Measurements from ENCODE around the gene MTM1.

Gene MTM1

DNA sequence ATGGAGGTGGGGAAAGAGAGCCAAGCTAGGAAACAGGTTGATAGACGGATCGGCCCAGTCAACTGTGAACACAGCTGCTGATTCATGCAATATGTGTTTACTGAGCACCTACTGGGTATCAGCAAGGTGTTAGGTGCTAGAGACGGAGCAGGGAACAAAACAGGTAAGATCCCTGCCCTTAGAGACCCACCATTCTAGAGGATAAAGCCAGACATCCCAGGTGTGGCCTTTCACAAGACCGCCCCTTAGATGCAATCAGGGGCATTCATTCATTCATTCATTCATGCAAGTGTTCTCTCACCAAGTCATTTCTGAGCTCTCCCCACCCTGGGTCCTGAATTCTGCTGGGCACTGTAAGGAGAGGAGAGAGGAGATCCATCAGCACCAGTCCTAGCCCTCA lies 20.2 kb upstream of the MTM1 start:
- H2AFZ ChIP-seq (ENCODE audit: low read length) = no peak overlapping the region
- no peaks in the 10 kb centered on the region for H3K36me3 ChIP-seq (ENCODE audit: insufficient read depth, low read length)
- H3F3A ChIP-seq (ENCODE audit: low read depth) = no peaks in the 10 kb centered on the region
- H3K4me3 ChIP-seq (ENCODE audit: low read length, poor library complexity, severe bottlenecking) = no peak overlapping the region
- TF ChIP-seq CTCF (conservative IDR thresholded peaks at IDR 0.05; ENCODE audit: low read length) (no peak), EZH2phosphoT487 (IDR thresholded peaks at IDR 0.05; ENCODE audit: borderline replicate concordance) (no peak)
- no peak overlapping the region for H3K9ac ChIP-seq (ENCODE audit: low read depth, low read length, poor library complexity, severe bottlenecking)
- H3K4me1 ChIP-seq (ENCODE audit: insufficient read depth, low read length, poor library complexity, severe bottlenecking) = peaks cover 19% of the 10 kb centered on the region
- no peaks in the 10 kb centered on the region for H3K79me2 ChIP-seq (ENCODE audit: insufficient read depth, low read length)
- no peaks in the 10 kb centered on the region for H3K9me3 ChIP-seq (ENCODE audit: insufficient read depth, low read depth, low read length)
- H3K9me2 ChIP-seq (replicated peaks; ENCODE audit: low read depth, low read length) = no peaks in the 10 kb centered on the region
- no peaks in the 10 kb centered on the region for H4K20me1 ChIP-seq (ENCODE audit: insufficient read depth, low read length, poor library complexity, severe bottlenecking)
- H3K27me3 ChIP-seq (ENCODE audit: insufficient read depth, low read length, poor library complexity, severe bottlenecking) = no peaks in the 10 kb centered on the region
- no peak overlapping the region for H3K4me2 ChIP-seq (ENCODE audit: low read depth, low read length, poor library complexity, severe bottlenecking)

GRCh38 chrX:150548684-150549083 lies 19.7 kb upstream of the MTM1 start:
- TF ChIP-seq EZH2phosphoT487 (IDR thresholded peaks at IDR 0.05; ENCODE audit: borderline replicate concordance) = no peak
- TF ChIP-seq CTCF (conservative IDR thresholded peaks at IDR 0.05; ENCODE audit: low read length) = no peak
- Histone ChIP-seq H3K9ac (ENCODE audit: low read depth, low read length, poor library complexity, severe bottlenecking) (no peak overlapping the region), H3K27me3 (ENCODE audit: insufficient read depth, low read length, poor library complexity, severe bottlenecking) (no peaks in the 10 kb centered on the region), H3F3A (ENCODE audit: low read depth) (no peaks in the 10 kb centered on the region), H3K9me2 (replicated peaks; ENCODE audit: low read depth, low read length) (no peaks in the 10 kb centered on the region), H3K4me2 (ENCODE audit: low read depth, low read length, poor library complexity, severe bottlenecking) (no peak overlapping the region), H4K20me1 (ENCODE audit: insufficient read depth, low read length, poor library complexity, severe bottlenecking) (no peaks in the 10 kb centered on the region), H3K4me3 (ENCODE audit: low read length, poor library complexity, severe bottlenecking) (no peak overlapping the region), H2AFZ (ENCODE audit: low read length) (no peak overlapping the region), H3K4me1 (ENCODE audit: insufficient read depth, low read length, poor library complexity, severe bottlenecking) (peaks cover 19% of the 10 kb centered on the region), H3K36me3 (ENCODE audit: insufficient read depth, low read length) (no peaks in the 10 kb centered on the region), H3K79me2 (ENCODE audit: insufficient read depth, low read length) (no peaks in the 10 kb centered on the region), H3K9me3 (ENCODE audit: insufficient read depth, low read depth, low read length) (no peaks in the 10 kb centered on the region)

DNA sequence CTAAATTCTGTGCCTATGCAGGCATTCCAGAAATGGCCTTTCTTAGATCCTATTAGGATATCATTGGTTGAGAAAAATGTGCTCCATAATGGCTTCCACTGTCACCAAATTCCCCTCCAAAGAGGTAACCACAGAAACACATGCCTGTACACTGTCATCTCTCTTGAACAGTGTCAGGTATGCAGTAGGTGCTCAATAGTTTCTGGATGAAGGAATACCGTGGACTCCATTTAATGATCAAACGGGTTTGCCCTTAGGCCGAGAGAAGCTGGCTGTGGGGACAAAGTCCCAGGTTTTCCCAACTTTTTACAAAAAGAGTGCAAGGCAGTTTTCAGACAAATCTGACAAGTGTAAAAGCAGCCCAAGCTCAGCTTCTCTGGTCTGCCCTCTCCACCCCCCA lies 16.5 kb upstream of the MTM1 start:
- no peaks in the 10 kb centered on the region for H3K9me3 ChIP-seq (ENCODE audit: insufficient read depth, low read depth, low read length)
- no peak overlapping the region for H3K9ac ChIP-seq (ENCODE audit: low read depth, low read length, poor library complexity, severe bottlenecking)
- peaks cover 5% of the 10 kb centered on the region for H3K4me1 ChIP-seq (ENCODE audit: insufficient read depth, low read length, poor library complexity, severe bottlenecking)
- TF ChIP-seq CTCF (conservative IDR thresholded peaks at IDR 0.05; ENCODE audit: low read length) (no peak), EZH2phosphoT487 (IDR thresholded peaks at IDR 0.05; ENCODE audit: borderline replicate concordance) (no peak)
- H3K9me2 ChIP-seq (replicated peaks; ENCODE audit: low read depth, low read length) = no peaks in the 10 kb centered on the region
- no peak overlapping the region for H2AFZ ChIP-seq (ENCODE audit: low read length)
- H3F3A ChIP-seq (ENCODE audit: low read depth) = no peaks in the 10 kb centered on the region
- no peaks in the 10 kb centered on the region for H3K27me3 ChIP-seq (ENCODE audit: insufficient read depth, low read length, poor library complexity, severe bottlenecking)
- no peaks in the 10 kb centered on the region for H3K79me2 ChIP-seq (ENCODE audit: insufficient read depth, low read length)
- H4K20me1 ChIP-seq (ENCODE audit: insufficient read depth, low read length, poor library complexity, severe bottlenecking) = no peaks in the 10 kb centered on the region
- H3K4me2 ChIP-seq (ENCODE audit: low read depth, low read length, poor library complexity, severe bottlenecking) = no peak overlapping the region
- no peaks in the 10 kb centered on the region for H3K36me3 ChIP-seq (ENCODE audit: insufficient read depth, low read length)
- no peak overlapping the region for H3K4me3 ChIP-seq (ENCODE audit: low read length, poor library complexity, severe bottlenecking)
